OCI-LY1 (cell line): ENCODE results near the gene MTERF4.
A peak's percentile ranks its signal among the peaks of the same experiment; 100 is the strongest.

Source experiments
- H2AFZ ChIP-seq: fragments of 200-600 bp; sonication (generic), shearing (Covaris generic); 2 replicates; pipeline ENCODE4 v1.6.0; 2014; ENCODE audit warnings: antibody characterized with exemption, mild to moderate bottlenecking, low read length
- H3F3A ChIP-seq: fragments of 200-600 bp; sonication (generic), shearing (Covaris generic); 2 replicates; pipeline ENCODE4 v1.6.0; 2014; ENCODE audit warnings: mild to moderate bottlenecking, antibody characterized with exemption, low read length, moderate library complexity; ENCODE audit not compliant: insufficient read depth
- H3K27ac ChIP-seq: fragments of 200-600 bp; sonication (generic); 2 replicates; pipeline ENCODE4 v1.5.1; 2014; ENCODE audit warnings: low read length, mixed run types, mild to moderate bottlenecking, low read depth; ENCODE audit not compliant: poor library complexity, severe bottlenecking
- H3K27me3 ChIP-seq: fragments of 200-600 bp; sonication (generic); 2 replicates; pipeline ENCODE4 v1.6.0; 2014; ENCODE audit warnings: antibody characterized with exemption, mild to moderate bottlenecking, low read length, moderate library complexity; ENCODE audit not compliant: insufficient read depth
- H3K36me3 ChIP-seq: fragments of 200-600 bp; sonication (generic); 2 replicates; pipeline ENCODE4 v1.6.1; 2014; ENCODE audit warnings: mild to moderate bottlenecking, antibody characterized with exemption, low read length, moderate library complexity, mixed read lengths; ENCODE audit not compliant: insufficient read depth
- H3K4me1 ChIP-seq: fragments of 200-600 bp; sonication (generic); 2 replicates; pipeline ENCODE4 v1.5.1; 2014; ENCODE audit warnings: mild to moderate bottlenecking, low read length, moderate library complexity; ENCODE audit not compliant: insufficient read depth, severe bottlenecking
- H3K4me2 ChIP-seq: fragments of 200-600 bp; sonication (generic), shearing (Covaris generic); 2 replicates; pipeline ENCODE4 v1.6.1; 2014; ENCODE audit warnings: low read length
- H3K4me3 ChIP-seq: fragments of 200-600 bp; sonication (generic); 2 replicates; pipeline ENCODE4 v1.5.1; 2014; ENCODE audit warnings: low read length, low read depth, mild to moderate bottlenecking, mixed read lengths; ENCODE audit not compliant: poor library complexity, severe bottlenecking
- H3K79me2 ChIP-seq: fragments of 200-600 bp; shearing (Covaris generic); 2 replicates; pipeline ENCODE4 v1.6.1; 2016; ENCODE audit warnings: mixed run types, low read length, mixed read lengths; ENCODE audit not compliant: insufficient read depth
- H3K9ac ChIP-seq: fragments of 200-600 bp; sonication (generic), shearing (Covaris generic); 2 replicates; pipeline ENCODE4 v1.6.1; 2014; ENCODE audit warnings: mild to moderate bottlenecking, low read length, mixed read lengths
- H3K9me2 ChIP-seq: fragments of 200-600 bp; sonication (generic), shearing (Covaris generic); 2 replicates; pipeline ENCODE4 v1.6.1; 2014; ENCODE audit warnings: low read depth, mild to moderate bottlenecking, low read length, mixed read lengths
- H3K9me3 ChIP-seq: fragments of 200-600 bp; shearing (Covaris generic); 2 replicates; pipeline ENCODE4 v1.6.1; 2014; ENCODE audit warnings: low read length, mixed read lengths
- H4K20me1 ChIP-seq: fragments of 200-600 bp; sonication (generic), shearing (Covaris generic); 2 replicates; pipeline ENCODE4 v1.6.0; 2016; ENCODE audit warnings: mild to moderate bottlenecking, low read length; ENCODE audit not compliant: insufficient read depth
- CTCF ChIP-seq: fragments of 200-600 bp; sonication (generic), shearing (Covaris generic); IDR thresholded peaks from 2 replicates; pipeline ENCODE4 v1.5.1; 2017; ENCODE audit warnings: mild to moderate bottlenecking, antibody characterized with exemption, low read length, moderate library complexity, mixed read lengths
- EZH2 ChIP-seq: fragments of 200-600 bp; sonication (generic), shearing (Covaris generic); IDR thresholded peaks from 2 replicates; pipeline ENCODE4 v1.8.0; 2017; ENCODE audit warnings: borderline replicate concordance, mixed run types, mild to moderate bottlenecking, antibody characterized with exemption, low read length, moderate library complexity, mixed read lengths

The MTERF4 gene

GRCh38 chr2:241126771-241127202 is 24.7 kb upstream of the MTERF4 start:
- Histone ChIP-seq H3K79me2 (no peaks in the 10 kb centered on the region), H4K20me1 (no peaks in the 10 kb centered on the region), H3K27me3 (no peaks in the 10 kb centered on the region), H3K36me3 (peaks cover 49% of the 10 kb centered on the region), H3K9me3 (no peaks in the 10 kb centered on the region), H3K27ac (peak overlapping the region; percentile 81), H3K9ac (no peak overlapping the region), H3K4me2 (no peak overlapping the region), H2AFZ (no peak overlapping the region), H3K9me2 (no peaks in the 10 kb centered on the region), H3F3A (no peaks in the 10 kb centered on the region), H3K4me1 (peaks cover 22% of the 10 kb centered on the region), H3K4me3 (no peak overlapping the region)
- TF ChIP-seq EZH2 (no peak), CTCF (no peak)

GRCh38 chr2:241126201-241126611 is 24.1 kb upstream of the MTERF4 start:
- H3K27me3 ChIP-seq = no peaks in the 10 kb centered on the region
- H3K9me2 ChIP-seq = no peaks in the 10 kb centered on the region
- H3K4me3 ChIP-seq = no peak overlapping the region
- no peak overlapping the region for H2AFZ ChIP-seq
- no peak overlapping the region; the same call in 1 of the 2 replicates for H3K4me2 ChIP-seq
- H4K20me1 ChIP-seq = no peaks in the 10 kb centered on the region
- H3K4me1 ChIP-seq = peaks cover 22% of the 10 kb centered on the region
- no peak overlapping the region; the same call in 1 of the 2 replicates for H3K9ac ChIP-seq
- H3K36me3 ChIP-seq = peaks cover 55% of the 10 kb centered on the region
- H3K9me3 ChIP-seq = no peaks in the 10 kb centered on the region
- no peak for TF ChIP-seq CTCF
- TF ChIP-seq EZH2 = no peak
- no peak overlapping the region for H3K27ac ChIP-seq
- no peaks in the 10 kb centered on the region for H3F3A ChIP-seq
- H3K79me2 ChIP-seq = no peaks in the 10 kb centered on the region

GRCh38 chr2:241125626-241126025 is 23.5 kb upstream of the MTERF4 start:
- Histone ChIP-seq H3K9me3 (no peaks in the 10 kb centered on the region), H2AFZ (no peak overlapping the region), H3K4me3 (no peak overlapping the region), H3K79me2 (no peaks in the 10 kb centered on the region), H3K36me3 (peaks cover 60% of the 10 kb centered on the region), H3K9ac (no peak overlapping the region; the same call in 1 of the 2 replicates), H3K4me2 (peak overlapping the region; percentile 3; the same call in 1 of the 2 replicates), H3K27me3 (no peaks in the 10 kb centered on the region), H3K4me1 (peaks cover 22% of the 10 kb centered on the region), H3K27ac (no peak overlapping the region), H3K9me2 (no peaks in the 10 kb centered on the region), H3F3A (no peaks in the 10 kb centered on the region), H4K20me1 (no peaks in the 10 kb centered on the region)
- no peak for TF ChIP-seq EZH2
- no peak for TF ChIP-seq CTCF
